Neuronal stem cell (in vitro differentiated cells): ENCODE data around the gene WDR46.
A peak's percentile ranks its signal among the peaks of the same experiment; 100 is the strongest.

Experiments used
- DNase-seq: peaks from one replicate; pipeline ENCODE4 v3.0.0-alpha.2; 2013; ENCODE audit warnings: low spot score
- H2AFZ ChIP-seq: one replicate; pipeline ENCODE4 v1.6.1; 2013; ENCODE audit warnings: mild to moderate bottlenecking, low read length, inconsistent platforms
- H2AK5ac ChIP-seq: 2 replicates; pipeline ENCODE4 v1.6.1; 2013; ENCODE audit warnings: low read depth, mild to moderate bottlenecking, inconsistent platforms, low read length, moderate library complexity, mixed read lengths
- H2BK120ac ChIP-seq: 2 replicates; pipeline ENCODE4 v1.6.1; 2013; ENCODE audit warnings: low read depth, mild to moderate bottlenecking, inconsistent platforms, low read length, moderate library complexity, mixed read lengths
- H2BK12ac ChIP-seq: one replicate; pipeline ENCODE4 v1.6.1; 2013; ENCODE audit warnings: low read length, inconsistent platforms
- H2BK15ac ChIP-seq: 2 replicates; pipeline ENCODE4 v1.6.1; 2013; ENCODE audit warnings: mild to moderate bottlenecking, low read length, inconsistent platforms, mixed read lengths
- H2BK5ac ChIP-seq: one replicate; pipeline ENCODE4 v1.6.1; 2013; ENCODE audit warnings: inconsistent platforms, mild to moderate bottlenecking, low read length, moderate library complexity
- H3K14ac ChIP-seq: one replicate; pipeline ENCODE4 v1.6.1; 2013; ENCODE audit warnings: low read length, inconsistent platforms
- H3K18ac ChIP-seq: 2 replicates; pipeline ENCODE4 v1.6.1; 2013; ENCODE audit warnings: low read length, inconsistent platforms
- H3K23ac ChIP-seq: 2 replicates; pipeline ENCODE4 v1.6.1; 2013; ENCODE audit warnings: low read depth, mild to moderate bottlenecking, mixed read lengths, low read length, inconsistent platforms; ENCODE audit not compliant: poor library complexity
- H3K27ac ChIP-seq: replicated peaks from 3 replicates; pipeline ENCODE4 v1.5.1; 2013; ENCODE audit warnings: low read length, inconsistent platforms
- H3K27me3 ChIP-seq, 3 experiments: 2 replicates each; pipeline ENCODE4 v1.6.1; 2013; ENCODE audit warnings: low read length in 3 of 3, mild to moderate bottlenecking in 2 of 3, inconsistent platforms in 1 of 3, low read depth in 1 of 3, mixed read lengths in 1 of 3, moderate library complexity in 1 of 3; ENCODE audit not compliant: control insufficient read depth in 3 of 3, insufficient read depth in 3 of 3
- H3K36me3 ChIP-seq, 2 donors: replicated peaks in 1 of 2; 2 replicates each; pipeline ENCODE4 v1.6.1; 2013; ENCODE audit warnings: low read length in 2 of 2; ENCODE audit not compliant: control insufficient read depth in 2 of 2, insufficient read depth in 2 of 2
- H3K4ac ChIP-seq: 2 replicates; pipeline ENCODE4 v1.6.1; 2013; ENCODE audit warnings: inconsistent platforms, mild to moderate bottlenecking, low read length, moderate library complexity
- H3K4me1 ChIP-seq, 2 donors: 1 replicate in 1 of 2; 2 replicates in 1 of 2; pipeline ENCODE4 v1.6.1; 2013; ENCODE audit warnings: low read length in 2 of 2, low read depth in 1 of 2; ENCODE audit not compliant: control insufficient read depth in 2 of 2, insufficient read depth in 1 of 2
- H3K4me2 ChIP-seq: one replicate; pipeline ENCODE4 v1.6.1; 2013; ENCODE audit warnings: mild to moderate bottlenecking, low read length, inconsistent platforms; ENCODE audit not compliant: insufficient read depth, poor library complexity, severe bottlenecking
- H3K4me3 ChIP-seq, 2 donors: 2 replicates each; pipeline ENCODE4 v1.5.1; 2013; ENCODE audit warnings: low read length in 2 of 2, mild to moderate bottlenecking in 2 of 2, inconsistent platforms in 1 of 2, moderate library complexity in 1 of 2
- H3K79me1 ChIP-seq: one replicate; pipeline ENCODE4 v1.6.1; 2013; ENCODE audit warnings: low read depth, mild to moderate bottlenecking, inconsistent platforms, low read length, moderate library complexity
- H3K9ac ChIP-seq: one replicate; pipeline ENCODE4 v1.6.1; 2013; ENCODE audit warnings: mild to moderate bottlenecking, low read depth, low read length, inconsistent platforms; ENCODE audit not compliant: poor library complexity
- H3K9me3 ChIP-seq, 2 donors: replicated peaks in 1 of 2; 2 replicates each; pipeline versions ENCODE3 to v1.6.1; 2013; ENCODE audit warnings: low read length in 2 of 2, mild to moderate bottlenecking in 2 of 2, inconsistent platforms in 1 of 2, low read depth in 1 of 2, mixed read lengths in 1 of 2, moderate library complexity in 1 of 2; ENCODE audit not compliant: control insufficient read depth in 2 of 2, insufficient read depth in 1 of 2
- H4K8ac ChIP-seq: one replicate; pipeline ENCODE4 v1.6.1; 2013; ENCODE audit warnings: low read depth, mild to moderate bottlenecking, inconsistent platforms, low read length, moderate library complexity
- H4K91ac ChIP-seq: one replicate; pipeline ENCODE4 v1.6.1; 2013; ENCODE audit warnings: low read length, low read depth, mild to moderate bottlenecking, inconsistent platforms; ENCODE audit not compliant: poor library complexity
- WGBS, 2 donors: extraction: QIAGEN DNeasy Blood & Tissue Kit; methylation state at CpG; one replicate each; pipeline ENCODE4 v1.1.7; 2013; ENCODE audit warnings: missing lambda C conversion rate in 2 of 2, mixed read lengths in 1 of 2; ENCODE audit not compliant: insufficient read length in 2 of 2, insufficient replicate concordance in 1 of 2; ENCODE audit errors: extremely low coverage in 2 of 2; 5-methylcytosine and 5-hydroxymethylcytosine counted together

Gene WDR46

DNA sequence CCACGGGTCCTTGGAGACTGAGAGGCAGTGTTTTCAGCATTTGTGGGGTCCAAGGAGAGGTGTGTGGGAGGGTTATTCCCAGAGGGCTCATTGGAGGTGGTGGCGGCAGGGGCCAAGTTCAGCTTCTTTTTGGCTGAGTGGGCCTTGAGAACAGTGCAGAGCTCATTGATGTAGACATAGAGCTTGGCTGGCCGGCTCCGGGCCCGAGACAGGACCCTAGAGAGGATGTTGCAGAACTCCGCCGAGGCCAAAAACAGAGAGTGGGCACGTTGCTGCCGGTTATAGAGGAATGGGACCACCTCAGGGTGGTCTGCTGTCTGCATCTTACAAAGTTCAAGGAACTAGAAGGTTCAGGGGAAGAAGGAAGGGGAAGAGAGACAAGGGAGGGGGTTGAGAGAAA lies 32.2 kb upstream of the WDR46 start:
- Histone ChIP-seq H3K23ac (no peak overlapping the region), H2AK5ac (no peak overlapping the region), H3K4me1 (peaks cover 22 to 30% of the 10 kb centered on the region in 2 donors), H3K36me3 (peaks cover 27 to 39% of the 10 kb centered on the region in 2 donors), H2BK12ac (no peak overlapping the region), H3K14ac (no peak overlapping the region), H3K4me2 (no peak overlapping the region), H3K27ac (no peak overlapping the region), H4K8ac (no peak overlapping the region), H3K9me3 (no peaks in the 10 kb centered on the region), H3K18ac (no peak overlapping the region), H3K9ac (peak overlapping the region; percentile 47), H3K4ac (no peak overlapping the region), H3K79me1 (peaks cover 8% of the 10 kb centered on the region), H2BK15ac (no peak overlapping the region), H2BK5ac (no peak overlapping the region), H2AFZ (no peak overlapping the region), H3K4me3 (peak overlapping the region in 1 of 2 donors; percentile 81), H3K27me3 (no peaks in the 10 kb centered on the region), H4K91ac (no peak overlapping the region), H2BK120ac (no peak overlapping the region)
- DNase-seq: no peak
- whole genome bisulfite sequencing, 2 donors: no CpG with 5 or more reads among the region's 9 CpGs

DNA sequence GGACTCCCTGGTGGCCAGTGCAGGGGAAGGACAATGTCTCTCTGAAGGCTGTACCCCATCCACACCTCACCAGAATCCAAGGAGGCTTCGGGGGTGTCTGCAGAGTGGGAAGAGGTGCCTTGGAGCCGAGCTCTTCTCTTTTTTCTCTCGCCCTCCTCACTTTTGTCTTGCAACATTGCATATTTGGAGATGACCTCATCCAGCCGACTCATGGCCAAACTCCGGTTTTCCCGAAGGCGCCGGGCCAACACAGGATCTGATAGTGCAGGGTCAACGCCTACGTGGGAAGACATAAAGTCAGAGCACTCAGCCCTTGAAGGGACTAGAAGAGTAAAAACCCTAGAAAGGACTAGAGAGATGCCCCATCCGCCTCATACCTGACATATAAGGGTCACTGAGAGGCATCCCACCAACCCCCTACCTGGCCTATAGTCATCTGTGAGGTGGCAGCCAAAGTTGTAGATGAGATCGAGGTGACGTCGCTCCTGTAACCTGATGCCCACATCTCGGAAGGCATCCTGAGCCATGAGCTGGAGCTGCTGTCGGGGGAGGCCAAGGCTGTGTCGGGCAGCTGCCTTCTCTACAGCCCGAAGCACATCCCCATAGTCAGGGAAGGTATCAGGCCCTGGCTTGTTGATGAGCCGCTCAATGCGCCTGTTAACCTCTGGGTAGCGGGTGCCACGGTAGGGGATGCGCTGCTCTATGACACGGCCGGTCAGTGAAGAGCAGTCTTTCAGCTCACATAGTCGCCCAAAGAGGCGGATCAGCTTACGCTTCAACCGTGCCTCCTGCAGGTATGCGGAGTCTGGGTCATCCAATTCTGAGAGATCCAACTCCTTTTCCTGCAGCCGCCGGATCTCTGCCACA lies 31.5 kb upstream of the WDR46 start:
- Histone ChIP-seq H3K4me1 (peaks cover 22 to 30% of the 10 kb centered on the region in 2 donors), H3K9me3 (no peaks in the 10 kb centered on the region), H2AK5ac (no peak overlapping the region), H4K8ac (no peak overlapping the region), H3K4ac (no peak overlapping the region), H3K27me3 (no peaks in the 10 kb centered on the region), H2AFZ (no peak overlapping the region), H2BK15ac (no peak overlapping the region), H3K4me2 (no peak overlapping the region), H2BK5ac (no peak overlapping the region), H3K4me3 (peak overlapping the region; percentile 22 to 81), H3K79me1 (peaks cover 8% of the 10 kb centered on the region), H3K23ac (peak overlapping the region; percentile 83), H2BK120ac (no peak overlapping the region), H3K18ac (no peak overlapping the region), H2BK12ac (no peak overlapping the region), H3K36me3 (peaks cover 30 to 45% of the 10 kb centered on the region in 2 donors), H3K14ac (no peak overlapping the region), H4K91ac (no peak overlapping the region), H3K27ac (no peak overlapping the region), H3K9ac (no peak overlapping the region)
- DNase-seq: no peak
- WGBS, 2 donors: no CpG with 5 or more reads among the region's 32 CpGs

DNA sequence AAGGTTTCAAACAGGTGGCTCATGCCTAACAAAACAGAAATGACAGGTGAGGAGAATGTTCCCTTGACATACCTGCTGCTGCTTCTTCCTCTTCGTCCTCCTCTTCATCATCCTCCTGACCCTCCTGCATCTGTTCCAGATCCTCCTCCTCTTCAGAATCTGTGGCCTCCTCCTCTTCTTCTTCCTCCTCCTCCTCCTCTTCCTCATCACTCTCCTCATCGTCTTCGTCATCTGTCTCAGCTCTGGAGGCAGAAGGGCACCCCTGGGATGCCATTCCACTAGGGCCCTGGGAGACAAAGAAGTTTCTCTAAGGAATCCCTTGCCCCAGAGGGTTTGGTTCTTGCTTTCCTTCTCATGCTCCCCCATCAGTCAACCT lies 30.9 kb upstream of the WDR46 start:
- Histone ChIP-seq H2BK120ac (no peak overlapping the region), H4K91ac (no peak overlapping the region), H3K79me1 (peaks cover 8% of the 10 kb centered on the region), H2AFZ (no peak overlapping the region), H3K4me2 (no peak overlapping the region), H3K9ac (no peak overlapping the region), H3K4me1 (peaks cover 23 to 33% of the 10 kb centered on the region in 2 donors), H3K9me3 (no peaks in the 10 kb centered on the region), H3K36me3 (peaks cover 30 to 50% of the 10 kb centered on the region in 2 donors), H3K4me3 (no peak overlapping the region), H2AK5ac (no peak overlapping the region), H3K14ac (no peak overlapping the region), H3K18ac (no peak overlapping the region), H2BK15ac (no peak overlapping the region), H2BK5ac (no peak overlapping the region), H2BK12ac (no peak overlapping the region), H3K4ac (no peak overlapping the region), H4K8ac (no peak overlapping the region), H3K27ac (no peak overlapping the region), H3K23ac (no peak overlapping the region), H3K27me3 (no peaks in the 10 kb centered on the region)
- WGBS, 2 donors: no CpG with 5 or more reads among the region's 3 CpGs
- no peak for DNase-seq

DNA sequence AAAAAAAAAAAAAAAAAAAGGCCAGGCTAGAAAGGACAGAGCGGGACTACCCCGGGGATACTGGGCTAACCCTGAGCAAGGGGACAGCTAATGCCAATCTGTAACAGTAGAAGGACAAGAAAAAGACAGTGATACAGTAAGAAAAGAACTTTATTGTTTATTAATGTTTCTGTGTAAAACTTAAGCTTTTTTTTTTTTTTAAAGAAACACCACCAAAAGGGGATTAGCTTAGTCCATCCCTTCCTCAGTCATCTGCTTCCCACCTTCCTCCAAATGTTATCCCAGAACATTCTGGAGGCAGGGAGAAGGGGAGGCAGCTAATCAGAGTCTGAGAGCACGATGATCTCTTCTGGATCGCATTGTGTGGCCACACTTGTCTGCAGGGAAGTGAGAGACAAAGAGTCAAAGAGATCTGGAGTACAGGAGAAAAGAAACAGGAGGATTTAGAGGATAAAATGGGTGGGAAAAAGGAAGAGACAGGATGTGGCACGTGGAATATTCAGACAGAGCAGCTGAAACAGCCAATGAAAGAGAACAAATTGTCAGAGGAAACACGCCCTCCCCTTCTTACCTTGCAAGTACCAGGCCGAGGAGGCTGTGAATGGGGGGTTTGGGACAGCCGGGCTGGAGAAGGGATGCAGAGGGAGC lies 29.5 kb upstream of the WDR46 start:
- Histone ChIP-seq H2BK120ac (no peak overlapping the region), H4K91ac (no peak overlapping the region), H3K23ac (no peak overlapping the region), H3K4ac (no peak overlapping the region), H3K14ac (no peak overlapping the region), H3K9me3 (no peaks in the 10 kb centered on the region), H3K36me3 (peaks cover 30 to 50% of the 10 kb centered on the region in 2 donors), H4K8ac (no peak overlapping the region), H3K27me3 (peaks cover 0 to 3% (median 0%) of the 10 kb centered on the region in 3 experiments), H2BK15ac (no peak overlapping the region), H3K18ac (no peak overlapping the region), H3K9ac (no peak overlapping the region), H3K4me1 (peaks cover 24 to 34% of the 10 kb centered on the region in 2 donors), H3K79me1 (peaks cover 10% of the 10 kb centered on the region), H2AFZ (peak overlapping the region; percentile 75), H3K27ac (peak overlapping the region; percentile 95), H2BK5ac (no peak overlapping the region), H3K4me2 (peak overlapping the region; percentile 70), H2BK12ac (no peak overlapping the region), H3K4me3 (peak overlapping the region in 1 of 2 donors; percentile 53), H2AK5ac (no peak overlapping the region)
- no peak for DNase-seq
- no CpG with 5 or more reads among the region's 8 CpGs for WGBS, 2 donors
